GM21447 (cell line): ENCODE data around the gene PROM1.

Experiments used
- ATAC-seq: cut with Tn5 transposase; IDR thresholded peaks from one replicate; pipeline ENCODE4 v1.9.1; 2021; ENCODE audit not compliant: unreplicated experiment

The PROM1 gene

GRCh38 chr4:15953625-15954024, 130.2 kb downstream of the PROM1 start:
- no peak for ATAC-seq

GRCh38 chr4:15951781-15952180, 132.0 kb downstream of the PROM1 start:
- ATAC-seq: no peak

GRCh38 chr4:15948826-15949225, 135.0 kb downstream of the PROM1 start:
- no peak for ATAC-seq

DNA sequence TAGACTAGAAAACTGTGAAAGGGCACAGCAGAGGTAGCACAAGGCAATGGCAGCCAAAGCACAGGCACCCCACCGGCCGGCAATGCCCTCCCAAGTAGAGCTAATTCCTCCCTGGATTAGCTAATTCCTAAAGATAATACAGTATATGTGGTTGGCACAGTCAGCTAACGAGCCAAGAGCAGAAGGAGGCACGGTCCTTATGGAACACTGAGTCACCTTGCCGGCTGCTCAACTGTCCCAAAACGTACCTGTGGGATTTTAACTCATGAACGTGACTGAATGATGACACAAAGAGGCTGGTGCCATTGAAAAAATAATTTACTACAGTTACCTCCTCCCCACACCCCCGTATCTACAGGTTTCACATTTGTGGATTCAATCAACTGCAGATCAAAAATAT, 136.1 kb downstream of the PROM1 start:
- no peak for ATAC-seq

- no peak for ATAC-seq
Observed at GRCh38 chr4:15945516-15945915, 138.3 kb downstream of the PROM1 start.

GRCh38 chr4:15944895-15945294, 138.9 kb downstream of the PROM1 start:
- ATAC-seq: no peak

DNA sequence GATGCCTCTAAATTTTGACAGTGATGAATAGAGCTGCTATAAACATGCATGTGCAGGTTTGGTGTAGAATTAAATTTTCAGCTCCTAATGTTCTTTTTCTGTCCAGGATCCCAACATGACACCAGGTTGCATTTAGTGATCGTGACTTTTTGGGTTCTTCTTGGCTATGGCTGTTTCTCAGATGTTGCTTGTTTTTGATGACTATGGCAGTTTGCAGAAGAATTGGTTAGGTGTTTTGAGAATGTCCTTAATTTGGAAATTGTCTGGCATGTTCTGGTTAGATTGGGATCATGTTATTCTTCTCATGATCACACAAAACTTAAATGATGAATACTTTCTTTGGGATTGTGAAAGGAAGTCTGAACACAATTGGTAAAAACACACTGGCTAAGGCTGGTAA, 141.5 kb downstream of the PROM1 start:
- ATAC-seq: no peak

DNA sequence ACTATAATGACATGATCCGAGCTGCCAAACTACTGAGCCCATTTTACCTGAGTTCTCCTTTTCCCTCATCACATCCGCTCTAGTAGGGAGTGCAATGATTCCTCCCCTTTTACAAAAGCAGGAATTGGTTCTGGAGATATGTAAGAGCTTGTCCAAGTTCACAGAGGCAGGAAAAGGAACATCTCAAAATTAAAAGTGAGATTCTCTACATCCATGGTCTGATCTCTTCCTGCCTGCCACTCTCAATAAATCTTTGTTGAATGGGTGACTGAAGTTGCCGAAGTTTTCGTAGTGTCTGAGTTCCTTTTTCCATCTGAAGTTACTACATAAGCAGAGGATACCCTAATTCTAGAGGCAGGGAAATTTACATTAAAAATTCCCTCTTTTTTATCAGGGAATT, 145.2 kb downstream of the PROM1 start, which contains the start of gene FGFBP1:
TSS of gene FGFBP1 (minus strand) at position 101 of the 400 bp plus-strand sequence. CDS start 2,108 bp downstream, outside the sequence.
- ATAC-seq: no peak

GRCh38 chr4:15938182-15938581, 145.6 kb downstream of the PROM1 start:
- no peak for ATAC-seq

DNA sequence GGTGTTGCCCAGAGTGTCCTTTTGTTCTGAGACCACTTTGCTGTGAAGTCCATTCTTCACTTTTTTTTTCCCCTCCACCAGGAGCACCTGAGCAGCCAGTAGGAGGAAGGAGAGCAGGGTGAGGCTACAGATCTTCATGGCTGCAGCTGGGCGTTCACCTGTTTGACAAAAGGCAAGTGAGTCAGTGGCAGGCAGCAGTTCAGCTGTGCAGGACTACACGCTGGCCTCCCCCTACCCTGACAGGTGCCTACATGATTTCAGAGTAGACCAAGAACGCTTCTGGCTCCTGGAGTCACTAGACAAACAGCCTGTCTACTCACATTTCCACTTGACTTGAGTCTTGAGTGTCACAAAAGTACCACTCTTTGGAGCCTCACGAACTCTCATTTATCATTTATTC, 147.3 kb downstream of the PROM1 start:
- ATAC-seq: no peak

- no peak for ATAC-seq
Observed at GRCh38 chr4:15935504-15936402, 148.1 kb downstream of the PROM1 start.

- no peak for ATAC-seq
Observed at GRCh38 chr4:15934259-15934658, 149.6 kb downstream of the PROM1 start.

- ATAC-seq: no peak
Observed at GRCh38 chr4:15931451-15932210, 152.2 kb downstream of the PROM1 start.

GRCh38 chr4:15930314-15930713, 153.5 kb downstream of the PROM1 start:
- no peak for ATAC-seq

DNA sequence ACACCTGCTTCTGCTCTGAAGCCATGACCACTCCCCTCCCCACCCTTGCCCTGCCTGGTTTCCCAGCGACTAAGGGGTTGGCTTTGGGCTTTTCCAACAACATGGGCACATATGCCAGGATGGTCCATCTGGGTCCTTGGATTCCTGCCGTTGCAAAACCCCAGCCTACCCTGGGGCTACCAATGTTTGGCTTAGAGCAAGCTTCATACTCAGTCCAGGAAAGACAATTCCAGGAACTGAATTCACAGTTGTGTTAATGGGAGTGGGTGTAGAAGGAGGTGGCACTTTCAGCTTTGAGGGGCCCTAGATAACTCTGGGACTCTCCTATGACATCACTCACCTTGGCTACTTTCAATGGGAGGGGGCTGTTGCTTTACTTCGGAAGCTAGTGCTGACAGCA, 154.3 kb downstream of the PROM1 start:
- ATAC-seq: no peak

- ATAC-seq: no peak
Observed at GRCh38 chr4:15928883-15929282, 154.9 kb downstream of the PROM1 start.

- no peak for ATAC-seq
Observed at GRCh38 chr4:15926486-15926885, 157.3 kb downstream of the PROM1 start.

- no peak for ATAC-seq
Observed at GRCh38 chr4:15925830-15926229, 158.0 kb downstream of the PROM1 start.

GRCh38 chr4:15921592-15921932, 162.3 kb downstream of the PROM1 start:
- ATAC-seq: no peak

DNA sequence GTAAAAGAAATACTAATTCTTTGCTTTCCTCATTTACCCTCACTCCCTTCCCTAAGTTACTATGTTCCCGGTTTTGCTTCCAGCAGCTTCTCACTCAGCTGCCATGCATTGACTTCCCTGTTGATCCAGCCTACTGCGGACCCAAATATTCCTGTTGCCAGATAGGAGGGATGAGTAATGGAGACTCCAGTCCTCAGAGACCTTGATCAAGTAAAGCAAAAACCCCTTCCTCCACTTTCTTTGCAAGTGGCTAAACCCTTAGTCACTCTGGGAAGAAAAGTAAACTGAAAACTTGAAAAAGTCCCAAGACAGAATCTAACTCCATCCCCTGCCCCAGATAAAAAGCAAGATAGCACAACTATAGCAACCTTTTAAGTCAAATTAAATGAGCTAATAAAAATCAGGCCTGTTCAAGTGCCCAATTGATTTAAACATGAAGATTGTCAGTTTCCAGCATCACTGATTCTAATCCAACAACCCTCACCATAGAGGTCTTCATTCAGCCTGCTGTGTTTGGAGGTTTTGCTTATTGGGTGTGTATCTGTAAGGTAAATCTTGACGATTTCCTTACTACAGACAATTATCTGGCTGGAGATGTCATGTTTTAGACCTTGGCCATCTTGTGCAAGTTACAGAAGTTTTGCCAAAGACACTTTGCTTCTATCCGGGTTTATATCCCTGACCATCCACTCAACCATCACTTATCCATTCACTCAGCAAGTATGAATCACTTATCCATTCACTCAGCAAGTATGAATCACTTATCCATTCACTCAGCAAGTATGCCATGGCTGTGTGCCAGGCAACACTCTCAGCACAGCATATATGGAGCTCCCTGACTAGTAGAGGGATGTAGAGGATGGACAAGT, 162.9 kb downstream of the PROM1 start:
- ATAC-seq: no peak

GRCh38 chr4:15918484-15919129, 165.2 kb downstream of the PROM1 start:
- ATAC-seq: no peak
